Adipocyte (in vitro differentiated cells): ENCODE data around the gene CIB4.

ENCODE experiments used
- DNase-seq: peaks from one replicate; pipeline ENCODE4 v3.0.0-alpha.2; 2015; ENCODE audit warnings: low read depth
- H3K27me3 ChIP-seq: replicated peaks from 2 replicates; pipeline ENCODE4 v1.7.0; 2013; ENCODE audit warnings: mild to moderate bottlenecking, low read length, moderate library complexity; ENCODE audit not compliant: control insufficient read depth, insufficient read depth
- H3K36me3 ChIP-seq: 2 replicates; pipeline ENCODE4 v1.7.0; 2013; ENCODE audit warnings: low read length, mild to moderate bottlenecking, moderate library complexity; ENCODE audit not compliant: control insufficient read depth, insufficient read depth, severe bottlenecking
- H3K4me1 ChIP-seq: 2 replicates; pipeline ENCODE4 v1.7.0; 2013; ENCODE audit warnings: mild to moderate bottlenecking, low read length, moderate library complexity; ENCODE audit not compliant: control insufficient read depth, insufficient read depth
- H3K4me3 ChIP-seq: 2 replicates; pipeline ENCODE4 v1.7.0; 2013; ENCODE audit warnings: mild to moderate bottlenecking, low read length, moderate library complexity
- H3K9ac ChIP-seq: 2 replicates; pipeline ENCODE4 v1.7.0; 2013; ENCODE audit warnings: mild to moderate bottlenecking, low read length, moderate library complexity
- H3K9me3 ChIP-seq: 2 replicates; pipeline ENCODE4 v1.7.0; 2013; ENCODE audit warnings: mild to moderate bottlenecking, low read length, moderate library complexity; ENCODE audit not compliant: control insufficient read depth

Gene CIB4

DNA sequence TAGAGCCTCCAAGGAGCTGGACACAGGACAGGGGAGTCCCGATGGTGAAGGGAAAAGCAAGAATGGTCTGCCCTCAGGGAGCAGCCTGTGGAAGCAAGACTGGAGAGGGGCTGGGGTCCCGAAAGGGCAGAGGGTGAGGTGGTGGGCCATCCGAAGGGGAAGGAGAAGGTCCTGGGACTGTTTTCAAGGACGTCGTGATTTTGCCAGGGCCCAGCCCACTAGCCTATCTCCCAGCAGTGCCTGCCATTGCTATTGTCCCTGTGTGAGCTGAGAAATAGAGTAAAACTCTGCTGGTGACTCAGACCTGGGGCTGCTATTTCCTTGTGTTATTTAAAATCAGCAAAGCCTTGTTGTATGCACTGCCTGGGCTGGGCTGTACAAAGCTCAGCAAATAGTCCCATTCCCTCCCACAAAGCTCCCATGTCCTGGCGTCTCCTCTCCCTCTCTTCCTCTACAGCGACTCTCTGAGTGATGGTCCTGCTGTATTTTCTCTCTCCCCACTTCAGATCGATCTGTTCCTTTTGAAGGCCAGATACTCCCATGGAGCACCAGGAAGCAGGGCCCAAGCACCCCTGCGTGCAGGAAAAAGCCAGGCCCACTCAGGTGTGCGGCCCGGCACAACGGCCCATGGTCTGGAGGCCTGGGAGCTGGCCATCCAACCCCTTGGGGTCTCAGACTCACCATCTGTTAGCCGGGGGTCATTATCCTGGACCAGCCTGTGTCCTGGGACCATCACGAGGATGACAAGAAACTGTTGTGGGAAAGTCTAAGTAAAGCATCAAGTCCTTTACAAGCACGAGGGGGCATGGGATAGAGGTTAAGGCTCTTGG is 98.3 kb downstream of the CIB4 start:
- Histone ChIP-seq H3K4me1 (no peaks in the 10 kb centered on the region), H3K27me3 (peaks cover 28% of the 10 kb centered on the region), H3K4me3 (no peak overlapping the region), H3K9me3 (no peaks in the 10 kb centered on the region), H3K9ac (no peak overlapping the region), H3K36me3 (no peaks in the 10 kb centered on the region)
- DNase-seq = no peak

DNA sequence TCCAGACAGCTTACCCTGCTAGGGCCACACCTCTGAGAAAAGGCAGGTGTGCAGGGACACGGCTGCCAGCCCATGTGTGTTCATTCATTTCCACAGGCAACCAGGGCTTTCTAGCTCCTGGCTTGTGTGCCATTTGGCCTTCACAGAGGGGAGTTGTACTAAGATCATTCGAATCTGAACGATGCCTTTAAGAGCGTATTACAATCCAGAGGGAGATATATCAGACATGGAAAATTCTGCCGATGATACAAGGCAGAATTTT is 99.0 kb downstream of the CIB4 start:
- Histone ChIP-seq H3K36me3 (no peaks in the 10 kb centered on the region), H3K4me3 (no peak overlapping the region), H3K9me3 (no peaks in the 10 kb centered on the region), H3K4me1 (no peaks in the 10 kb centered on the region), H3K27me3 (peaks cover 36% of the 10 kb centered on the region), H3K9ac (no peak overlapping the region)
- no peak for DNase-seq

DNA sequence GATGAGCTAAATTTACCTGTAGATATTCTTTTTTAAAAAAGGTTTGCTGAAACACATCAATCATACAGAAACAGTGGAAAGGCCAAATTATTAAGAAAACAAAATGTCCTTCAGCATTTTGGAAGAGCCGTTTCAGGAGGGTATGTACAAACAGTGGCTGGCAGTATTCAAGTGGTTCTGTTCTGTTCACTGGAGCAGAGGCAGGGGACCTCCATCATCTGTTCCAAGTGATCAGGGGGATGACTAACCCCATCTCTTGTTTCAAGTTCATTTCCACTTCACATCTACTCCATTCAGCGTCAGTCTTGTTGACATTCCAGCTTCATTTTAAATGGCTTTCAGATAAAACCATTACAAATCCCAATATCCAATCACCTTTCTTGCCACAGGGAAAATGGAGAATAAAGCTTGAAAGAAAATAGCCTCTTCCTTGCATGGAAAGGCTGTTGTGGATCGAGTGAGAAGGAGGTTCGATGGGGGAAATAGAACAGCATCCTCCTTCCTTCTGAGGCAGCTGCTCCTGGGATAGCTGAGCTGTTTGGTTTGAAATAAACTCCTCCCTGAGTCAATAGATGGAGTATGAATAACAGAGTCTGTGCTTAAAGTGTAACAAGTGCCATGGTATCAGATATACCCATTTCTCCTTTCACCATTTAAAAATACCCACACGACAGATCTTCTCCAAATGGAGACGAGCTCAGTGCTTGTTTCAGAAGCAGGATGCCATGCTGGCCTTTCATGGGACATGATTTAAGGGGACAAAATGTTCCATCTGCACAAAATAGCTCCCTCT is 99.6 kb downstream of the CIB4 start:
- no peaks in the 10 kb centered on the region for H3K4me1 ChIP-seq
- H3K4me3 ChIP-seq = no peak overlapping the region
- no peaks in the 10 kb centered on the region for H3K36me3 ChIP-seq
- peaks cover 41% of the 10 kb centered on the region for H3K27me3 ChIP-seq
- no peak for DNase-seq
- H3K9ac ChIP-seq = no peak overlapping the region
- no peaks in the 10 kb centered on the region for H3K9me3 ChIP-seq

DNA sequence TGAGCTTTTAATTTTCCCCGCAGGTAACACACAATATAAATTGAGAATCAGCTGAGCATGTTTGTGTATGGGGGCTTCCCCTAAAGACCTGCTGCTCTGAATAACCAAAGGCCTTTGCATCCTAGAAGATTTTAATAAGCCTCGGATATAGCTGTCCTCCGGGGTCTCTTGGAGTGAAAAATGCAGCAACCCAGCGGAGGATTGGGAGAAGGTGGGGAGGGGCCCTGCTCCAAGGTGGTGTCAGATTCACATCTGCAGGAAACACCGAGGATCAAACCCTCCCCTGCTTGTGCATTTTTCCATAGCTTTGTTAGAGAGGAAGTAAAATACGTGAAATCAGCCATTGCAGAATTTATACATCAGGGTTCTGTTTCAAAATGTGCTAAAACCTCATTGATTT is 100.2 kb downstream of the CIB4 start:
- Histone ChIP-seq H3K36me3 (no peaks in the 10 kb centered on the region), H3K27me3 (peaks cover 48% of the 10 kb centered on the region), H3K9ac (no peak overlapping the region), H3K4me1 (no peaks in the 10 kb centered on the region), H3K4me3 (no peak overlapping the region), H3K9me3 (no peaks in the 10 kb centered on the region)
- DNase-seq = no peak

DNA sequence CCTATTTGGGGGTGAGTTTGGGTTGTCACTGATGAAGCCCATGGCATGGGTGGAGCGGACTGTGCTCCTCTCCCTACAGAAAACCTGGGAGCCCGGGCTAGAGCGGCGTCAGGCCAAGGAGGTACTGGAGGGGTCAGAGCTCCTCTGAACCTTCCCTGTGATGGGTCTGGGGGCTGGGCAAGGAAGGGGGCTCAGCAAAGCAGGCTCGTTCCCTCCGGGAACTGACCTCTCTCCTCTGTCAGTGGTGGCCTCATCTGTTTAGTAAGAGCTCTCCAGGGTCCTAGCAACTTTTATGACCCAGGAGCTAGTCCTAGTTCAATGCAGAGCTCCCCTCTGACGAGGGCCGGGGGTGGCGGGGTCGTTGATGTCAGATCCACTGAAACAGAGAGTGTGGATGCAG is 100.9 kb downstream of the CIB4 start:
- Histone ChIP-seq H3K36me3 (no peaks in the 10 kb centered on the region), H3K9ac (no peak overlapping the region), H3K4me3 (no peak overlapping the region), H3K9me3 (no peaks in the 10 kb centered on the region), H3K27me3 (peaks cover 50% of the 10 kb centered on the region), H3K4me1 (no peaks in the 10 kb centered on the region)
- DNase-seq = no peak

DNA sequence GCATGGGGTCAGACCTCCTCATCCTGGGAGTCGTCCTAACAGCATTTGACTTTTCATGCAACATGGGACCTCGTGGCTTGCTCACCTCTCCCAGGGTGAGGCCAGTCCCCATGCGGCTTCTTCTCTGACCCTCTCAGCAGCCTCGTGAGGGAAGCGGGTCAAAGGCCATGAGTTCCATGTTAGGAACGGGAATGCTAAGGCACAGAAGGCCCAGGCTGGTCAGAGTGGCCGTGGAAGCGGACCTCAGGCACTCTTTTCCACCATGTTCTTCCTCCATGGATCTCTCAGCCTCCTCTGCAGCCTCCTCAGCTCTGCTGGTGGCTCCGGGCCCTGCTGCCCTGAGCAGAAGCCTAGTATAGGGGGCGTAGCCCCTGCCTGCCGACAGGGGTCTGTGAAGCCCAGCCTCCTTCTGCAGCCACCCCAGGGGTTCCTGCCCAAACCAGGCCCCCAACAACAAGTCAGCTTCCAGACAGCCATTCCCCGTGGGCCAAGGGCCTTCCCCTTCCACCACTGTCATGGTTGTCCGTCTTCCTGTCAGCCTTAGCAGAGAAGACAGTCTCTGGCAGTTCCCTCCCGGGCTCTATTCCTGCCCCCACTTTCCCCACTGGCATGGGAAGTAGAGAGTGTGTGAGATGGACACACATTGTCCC is 103.2 kb downstream of the CIB4 start:
- Histone ChIP-seq H3K9ac (no peak overlapping the region), H3K4me1 (no peaks in the 10 kb centered on the region), H3K27me3 (peaks cover 69% of the 10 kb centered on the region), H3K36me3 (no peaks in the 10 kb centered on the region), H3K9me3 (no peaks in the 10 kb centered on the region), H3K4me3 (no peak overlapping the region)
- no peak for DNase-seq

DNA sequence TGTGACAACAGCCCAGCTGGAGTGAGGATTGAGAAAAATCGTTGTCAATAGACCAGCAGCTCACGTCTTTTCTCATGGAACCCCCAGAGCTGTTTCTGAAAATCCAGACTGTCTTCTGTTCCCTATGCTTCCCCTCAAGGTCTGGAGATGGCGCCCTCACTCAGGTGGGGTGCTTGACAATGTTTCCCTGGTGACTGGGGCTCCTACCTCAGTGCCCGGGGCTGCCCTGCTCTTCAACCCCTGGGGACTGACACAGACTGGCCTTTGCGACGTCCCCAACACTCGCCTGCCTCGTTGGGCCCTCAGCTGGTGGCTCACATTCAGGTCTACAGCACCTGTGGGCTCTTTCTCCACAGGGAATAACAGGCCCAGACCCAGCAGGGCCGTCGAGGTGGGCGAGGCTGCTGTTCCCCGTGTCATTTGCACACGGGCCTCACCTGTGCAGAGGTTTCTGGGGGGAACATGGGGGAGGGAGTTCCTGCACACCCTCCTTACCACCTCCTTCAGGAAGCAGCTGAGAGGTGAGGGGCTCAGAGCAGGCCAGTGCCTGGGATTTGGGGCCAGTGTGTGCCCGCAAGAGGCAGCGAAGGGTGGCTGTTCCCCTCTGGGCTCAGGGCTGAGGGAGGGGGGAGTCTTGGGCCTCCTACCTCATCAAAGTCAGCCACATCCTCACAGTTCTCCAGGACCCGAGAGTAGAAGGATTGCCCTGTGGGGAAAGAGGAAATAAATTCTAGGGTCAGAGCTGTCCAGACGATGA is 103.9 kb downstream of the CIB4 start:
- Histone ChIP-seq H3K9me3 (no peaks in the 10 kb centered on the region), H3K4me3 (no peak overlapping the region), H3K4me1 (no peaks in the 10 kb centered on the region), H3K36me3 (no peaks in the 10 kb centered on the region), H3K9ac (no peak overlapping the region), H3K27me3 (peaks cover 65% of the 10 kb centered on the region)
- no peak for DNase-seq

DNA sequence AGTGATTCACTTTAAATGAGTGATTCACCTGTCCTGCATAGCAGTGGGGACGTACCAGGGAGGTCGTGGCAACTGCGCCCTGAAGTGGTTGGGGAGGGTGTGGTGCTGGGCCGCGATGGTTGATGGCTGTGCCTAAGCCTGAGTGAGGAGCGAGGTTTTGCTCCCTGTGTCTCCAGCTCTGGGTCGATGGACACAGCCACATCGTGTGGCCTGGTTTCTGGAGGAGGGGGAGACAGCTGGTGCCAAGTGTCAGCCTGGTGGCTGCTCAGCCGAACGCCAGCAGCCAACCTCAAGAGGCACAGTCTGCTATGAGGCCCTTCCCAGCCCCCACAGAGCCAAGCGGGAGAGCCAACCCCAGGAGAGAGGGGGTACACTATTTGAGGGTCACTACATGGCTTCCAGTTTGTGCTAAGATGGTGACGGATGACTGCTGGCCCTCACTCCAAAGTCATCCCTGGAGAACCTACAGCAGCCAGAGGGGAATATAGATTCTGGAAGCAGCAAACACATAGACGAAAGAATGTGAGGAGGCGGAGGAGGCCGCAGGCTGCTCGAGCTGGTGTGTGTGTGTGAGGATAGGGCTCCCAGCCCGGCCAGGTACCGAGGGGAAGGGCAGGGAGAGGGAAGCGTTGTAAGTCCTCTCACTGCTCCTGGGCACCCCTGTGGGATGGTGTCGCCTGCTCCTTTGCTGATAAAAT is 104.6 kb downstream of the CIB4 start:
- H3K36me3 ChIP-seq = no peaks in the 10 kb centered on the region
- H3K9me3 ChIP-seq = no peaks in the 10 kb centered on the region
- no peak overlapping the region for H3K4me3 ChIP-seq
- H3K27me3 ChIP-seq = peaks cover 62% of the 10 kb centered on the region
- no peak overlapping the region for H3K9ac ChIP-seq
- no peaks in the 10 kb centered on the region for H3K4me1 ChIP-seq
- DNase-seq = no peak

DNA sequence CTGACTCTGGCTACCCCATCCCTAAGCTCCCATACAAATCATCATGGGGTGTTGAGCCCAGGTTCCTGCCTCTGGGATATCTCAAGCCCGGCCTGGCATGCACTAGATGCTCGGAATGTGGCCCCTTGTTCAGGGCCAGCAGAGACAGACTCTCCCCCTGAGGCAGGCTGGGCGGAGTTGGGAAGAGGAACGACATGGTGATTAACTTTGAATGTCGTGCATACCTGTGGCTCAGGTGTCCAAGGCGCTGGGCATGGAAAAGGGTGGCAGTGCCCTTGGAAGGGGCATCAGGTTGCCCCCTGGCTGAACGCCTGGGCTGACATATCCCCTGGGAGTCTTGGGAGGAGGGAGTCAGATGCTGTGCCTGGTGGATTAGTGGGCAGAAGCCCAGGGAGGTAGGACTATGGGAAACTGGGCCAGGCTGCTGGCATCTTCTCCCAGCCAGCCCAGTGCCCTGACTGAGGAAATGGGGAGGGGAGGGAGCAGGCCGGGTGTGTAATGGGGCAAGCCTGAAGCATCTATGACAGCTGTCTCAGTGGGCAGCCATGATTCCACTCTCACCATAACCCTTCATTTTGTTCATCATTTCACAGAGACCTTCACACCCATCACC is 105.4 kb downstream of the CIB4 start:
- DNase-seq = no peak

DNA sequence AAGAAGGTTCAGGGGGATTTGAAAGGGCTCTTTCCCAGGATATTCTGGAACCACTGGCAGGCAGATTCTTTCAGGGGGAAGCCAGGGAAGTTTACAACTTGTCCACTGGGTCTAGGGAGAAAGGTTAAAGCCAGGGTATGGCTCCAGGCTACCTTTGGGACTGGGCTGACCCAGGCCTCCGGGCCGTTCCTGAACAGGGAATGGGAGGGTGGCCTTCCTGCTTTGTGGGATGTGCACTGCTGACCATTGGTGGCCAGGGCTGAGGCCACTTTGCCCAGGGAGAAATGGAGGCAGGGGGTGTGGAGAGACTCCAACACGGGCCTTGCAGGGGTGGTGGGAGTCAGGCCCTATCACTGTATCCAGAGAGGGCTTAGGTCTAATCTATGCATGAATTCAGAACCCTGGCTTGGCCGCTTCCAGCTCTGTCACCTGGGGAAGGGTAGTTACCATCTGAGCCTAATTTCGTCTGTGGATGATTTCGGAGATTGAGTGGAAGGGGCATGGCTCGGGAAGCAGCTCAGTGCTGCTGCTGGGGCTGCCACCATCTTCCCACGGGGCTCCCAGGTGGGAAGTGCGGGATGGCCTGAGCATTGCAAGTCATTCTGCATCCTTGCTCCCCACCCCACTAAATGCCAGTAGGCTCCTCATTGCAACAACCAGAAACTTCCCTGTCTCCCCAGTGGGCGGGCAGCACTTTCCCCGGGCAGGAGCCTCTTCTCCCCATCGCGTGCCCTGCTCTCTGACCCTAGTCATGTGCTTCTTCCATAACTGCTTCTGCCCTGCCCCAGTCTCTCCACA is 106.1 kb downstream of the CIB4 start:
- H3K9me3 ChIP-seq = no peaks in the 10 kb centered on the region
- H3K36me3 ChIP-seq = no peaks in the 10 kb centered on the region
- H3K4me1 ChIP-seq = peaks cover 6% of the 10 kb centered on the region
- peaks cover 57% of the 10 kb centered on the region for H3K27me3 ChIP-seq
- no peak overlapping the region for H3K4me3 ChIP-seq
- no peak for DNase-seq
- H3K9ac ChIP-seq = no peak overlapping the region

More for the DNA sequence above, 105.4 kb downstream of the CIB4 start:
- H3K27me3 ChIP-seq = peaks cover 58% of the 10 kb centered on the region
- H3K9ac ChIP-seq = no peak overlapping the region
- no peak overlapping the region for H3K4me3 ChIP-seq
- H3K36me3 ChIP-seq = no peaks in the 10 kb centered on the region
- H3K4me1 ChIP-seq = peaks cover 2% of the 10 kb centered on the region
- H3K9me3 ChIP-seq = no peaks in the 10 kb centered on the region
